ENCODE results near the gene EMD. TPM values are rescaled to one million over a fixed set of nuclear protein-coding genes. Genes with fewer than 3 reads are reported as not detected.
A peak's percentile ranks its signal among the peaks of the same experiment; 100 is the strongest.

The EMD gene
- total and polyA plus RNA-seq, 2 of the 13 experiments (the other 11 are each of a cell fraction or from before 2014, with no cell fraction given), result 14.5 to 14.9 TPM

DNA sequence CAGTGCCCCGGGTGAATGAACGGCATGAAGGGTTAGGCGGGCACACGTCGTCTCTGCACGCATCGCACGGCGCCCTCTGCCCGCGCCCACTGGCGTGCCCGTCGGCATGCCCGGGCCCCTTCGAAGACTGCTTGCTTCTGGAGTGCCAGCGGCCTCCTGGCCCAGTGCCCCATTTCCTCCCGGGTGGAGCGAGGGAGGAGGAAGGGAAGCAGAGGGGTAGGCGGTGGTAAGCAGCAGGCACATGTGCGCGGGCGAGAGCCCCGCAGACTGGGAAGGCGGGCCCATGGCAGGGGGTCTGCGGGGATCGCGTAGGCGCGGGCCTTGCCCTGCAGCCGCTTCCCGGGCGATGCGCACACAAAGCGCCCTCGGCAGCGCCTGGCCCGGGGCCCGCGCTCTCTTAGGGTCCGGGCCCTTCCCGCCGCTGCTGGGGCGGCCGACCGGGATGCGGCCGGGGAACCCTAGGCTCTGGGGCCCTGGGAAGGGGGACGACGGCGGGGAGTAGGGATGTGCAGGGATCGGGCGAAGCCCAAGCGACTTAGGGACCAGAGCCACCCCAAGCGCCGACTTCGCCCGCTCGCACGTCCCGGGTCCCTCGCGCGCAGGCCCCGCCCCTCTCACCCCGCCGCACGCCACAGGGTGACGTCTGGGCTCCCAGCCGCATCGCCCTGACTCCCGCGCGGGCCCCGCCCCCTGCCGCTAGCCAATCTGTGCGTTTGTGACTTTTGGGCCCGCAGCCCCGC, 866 bp upstream of the EMD start (continued):
- TF ChIP-seq ZNF563 (CRISPR knock-in tag; IDR thresholded peaks at IDR 0.05), result peak; percentile 58; the same call in 1 of the 2 replicates
- TF ChIP-seq MEIS2 (CRISPR knock-in tag; IDR thresholded peaks at IDR 0.05), result 0 out of 2 replicates have a peak, but pooled peaks have one; percentile 27
- TF ChIP-seq, protein P1, sequence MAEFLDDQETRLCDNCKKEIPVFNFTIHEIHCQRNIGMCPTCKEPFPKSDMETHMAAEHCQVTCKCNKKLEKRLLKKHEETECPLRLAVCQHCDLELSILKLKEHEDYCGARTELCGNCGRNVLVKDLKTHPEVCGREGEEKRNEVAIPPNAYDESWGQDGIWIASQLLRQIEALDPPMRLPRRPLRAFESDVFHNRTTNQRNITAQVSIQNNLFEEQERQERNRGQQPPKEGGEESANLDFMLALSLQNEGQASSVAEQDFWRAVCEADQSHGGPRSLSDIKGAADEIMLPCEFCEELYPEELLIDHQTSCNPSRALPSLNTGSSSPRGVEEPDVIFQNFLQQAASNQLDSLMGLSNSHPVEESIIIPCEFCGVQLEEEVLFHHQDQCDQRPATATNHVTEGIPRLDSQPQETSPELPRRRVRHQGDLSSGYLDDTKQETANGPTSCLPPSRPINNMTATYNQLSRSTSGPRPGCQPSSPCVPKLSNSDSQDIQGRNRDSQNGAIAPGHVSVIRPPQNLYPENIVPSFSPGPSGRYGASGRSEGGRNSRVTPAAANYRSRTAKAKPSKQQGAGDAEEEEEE (CRISPR knock-in tag; IDR thresholded peaks at IDR 0.05; ENCODE audit: borderline replicate concordance), result no peak
- no peak for TF ChIP-seq HES4 (CRISPR knock-in tag; IDR thresholded peaks at IDR 0.05; ENCODE audit: borderline replicate concordance)
- TF ChIP-seq ETV6 (CRISPR knock-in tag; conservative IDR thresholded peaks at IDR 0.05), result 0 out of 2 replicates have a peak, but pooled peaks have one; percentile 21
- TF ChIP-seq ZFX (CRISPR knock-in tag; IDR thresholded peaks at IDR 0.05; ENCODE audit: low read depth), result peak; percentile 46; the same call in 1 of the 2 replicates
- TF ChIP-seq REL (CRISPR knock-in tag; conservative IDR thresholded peaks at IDR 0.05), result peak; percentile 16; the same call in 1 of the 2 replicates
- no peak for TF ChIP-seq LCORL (IDR thresholded peaks at IDR 0.05)
- TF ChIP-seq LCORL (CRISPR knock-in tag; IDR thresholded peaks at IDR 0.05), result peak; percentile 26; the same call in 1 of the 2 replicates
- no peak for TF ChIP-seq ZNF709 (CRISPR knock-in tag; IDR thresholded peaks at IDR 0.05)
- TF ChIP-seq RORA (CRISPR knock-in tag; IDR thresholded peaks at IDR 0.05), result no peak
- TF ChIP-seq ZNF367 (CRISPR knock-in tag; IDR thresholded peaks at IDR 0.05; ENCODE audit: borderline replicate concordance), result no peak
- TF ChIP-seq, protein P2, sequence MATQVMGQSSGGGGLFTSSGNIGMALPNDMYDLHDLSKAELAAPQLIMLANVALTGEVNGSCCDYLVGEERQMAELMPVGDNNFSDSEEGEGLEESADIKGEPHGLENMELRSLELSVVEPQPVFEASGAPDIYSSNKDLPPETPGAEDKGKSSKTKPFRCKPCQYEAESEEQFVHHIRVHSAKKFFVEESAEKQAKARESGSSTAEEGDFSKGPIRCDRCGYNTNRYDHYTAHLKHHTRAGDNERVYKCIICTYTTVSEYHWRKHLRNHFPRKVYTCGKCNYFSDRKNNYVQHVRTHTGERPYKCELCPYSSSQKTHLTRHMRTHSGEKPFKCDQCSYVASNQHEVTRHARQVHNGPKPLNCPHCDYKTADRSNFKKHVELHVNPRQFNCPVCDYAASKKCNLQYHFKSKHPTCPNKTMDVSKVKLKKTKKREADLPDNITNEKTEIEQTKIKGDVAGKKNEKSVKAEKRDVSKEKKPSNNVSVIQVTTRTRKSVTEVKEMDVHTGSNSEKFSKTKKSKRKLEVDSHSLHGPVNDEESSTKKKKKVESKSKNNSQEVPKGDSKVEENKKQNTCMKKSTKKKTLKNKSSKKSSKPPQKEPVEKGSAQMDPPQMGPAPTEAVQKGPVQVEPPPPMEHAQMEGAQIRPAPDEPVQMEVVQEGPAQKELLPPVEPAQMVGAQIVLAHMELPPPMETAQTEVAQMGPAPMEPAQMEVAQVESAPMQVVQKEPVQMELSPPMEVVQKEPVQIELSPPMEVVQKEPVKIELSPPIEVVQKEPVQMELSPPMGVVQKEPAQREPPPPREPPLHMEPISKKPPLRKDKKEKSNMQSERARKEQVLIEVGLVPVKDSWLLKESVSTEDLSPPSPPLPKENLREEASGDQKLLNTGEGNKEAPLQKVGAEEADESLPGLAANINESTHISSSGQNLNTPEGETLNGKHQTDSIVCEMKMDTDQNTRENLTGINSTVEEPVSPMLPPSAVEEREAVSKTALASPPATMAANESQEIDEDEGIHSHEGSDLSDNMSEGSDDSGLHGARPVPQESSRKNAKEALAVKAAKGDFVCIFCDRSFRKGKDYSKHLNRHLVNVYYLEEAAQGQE (IDR thresholded peaks at IDR 0.05; ENCODE audit: borderline replicate concordance in 1 of 2, low read depth in 1 of 2, low read length in 2 of 2), result no peak
- 0 out of 2 replicates have a peak, but pooled peaks have one; percentile 16 for TF ChIP-seq ZNF121 (CRISPR knock-in tag; IDR thresholded peaks at IDR 0.05)
- TF ChIP-seq, protein P3, sequence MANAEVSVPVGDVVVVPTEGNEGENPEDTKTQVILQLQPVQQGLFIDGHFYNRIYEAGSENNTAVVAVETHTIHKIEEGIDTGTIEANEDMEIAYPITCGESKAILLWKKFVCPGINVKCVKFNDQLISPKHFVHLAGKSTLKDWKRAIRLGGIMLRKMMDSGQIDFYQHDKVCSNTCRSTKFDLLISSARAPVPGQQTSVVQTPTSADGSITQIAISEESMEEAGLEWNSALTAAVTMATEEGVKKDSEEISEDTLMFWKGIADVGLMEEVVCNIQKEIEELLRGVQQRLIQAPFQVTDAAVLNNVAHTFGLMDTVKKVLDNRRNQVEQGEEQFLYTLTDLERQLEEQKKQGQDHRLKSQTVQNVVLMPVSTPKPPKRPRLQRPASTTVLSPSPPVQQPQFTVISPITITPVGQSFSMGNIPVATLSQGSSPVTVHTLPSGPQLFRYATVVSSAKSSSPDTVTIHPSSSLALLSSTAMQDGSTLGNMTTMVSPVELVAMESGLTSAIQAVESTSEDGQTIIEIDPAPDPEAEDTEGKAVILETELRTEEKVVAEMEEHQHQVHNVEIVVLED (CRISPR knock-in tag; IDR thresholded peaks at IDR 0.05; ENCODE audit: borderline replicate concordance), result peak; percentile 67; the same call in 1 of the 2 replicates
- peak; percentile 25; the same call in 1 of the 2 replicates for TF ChIP-seq MED1 (CRISPR knock-in tag; IDR thresholded peaks at IDR 0.05)
- TF ChIP-seq, protein P4, sequence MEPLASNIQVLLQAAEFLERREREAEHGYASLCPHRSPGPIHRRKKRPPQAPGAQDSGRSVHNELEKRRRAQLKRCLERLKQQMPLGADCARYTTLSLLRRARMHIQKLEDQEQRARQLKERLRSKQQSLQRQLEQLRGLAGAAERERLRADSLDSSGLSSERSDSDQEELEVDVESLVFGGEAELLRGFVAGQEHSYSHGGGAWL (CRISPR knock-in tag; IDR thresholded peaks at IDR 0.05), result no peak
- TF ChIP-seq RFX5 (IDR thresholded peaks at IDR 0.05; ENCODE audit: low read depth, low read length), result no peak
- TF ChIP-seq, protein P5, sequence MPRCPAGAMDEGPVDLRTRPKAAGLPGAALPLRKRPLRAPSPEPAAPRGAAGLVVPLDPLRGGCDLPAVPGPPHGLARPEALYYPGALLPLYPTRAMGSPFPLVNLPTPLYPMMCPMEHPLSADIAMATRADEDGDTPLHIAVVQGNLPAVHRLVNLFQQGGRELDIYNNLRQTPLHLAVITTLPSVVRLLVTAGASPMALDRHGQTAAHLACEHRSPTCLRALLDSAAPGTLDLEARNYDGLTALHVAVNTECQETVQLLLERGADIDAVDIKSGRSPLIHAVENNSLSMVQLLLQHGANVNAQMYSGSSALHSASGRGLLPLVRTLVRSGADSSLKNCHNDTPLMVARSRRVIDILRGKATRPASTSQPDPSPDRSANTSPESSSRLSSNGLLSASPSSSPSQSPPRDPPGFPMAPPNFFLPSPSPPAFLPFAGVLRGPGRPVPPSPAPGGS (CRISPR knock-in tag; IDR thresholded peaks at IDR 0.05), result peak; percentile 56; the same call in 1 of the 2 replicates
- 0 out of 2 replicates have a peak, but pooled peaks have one; percentile 16 for TF ChIP-seq ZNF331 (CRISPR knock-in tag; IDR thresholded peaks at IDR 0.05)
